Retinal pigment epithelial cell (primary cell): ENCODE measurements around the gene NBAS.
A peak's percentile ranks its signal among the peaks of the same experiment; 100 is the strongest.
"Not testable (repeated sequence)": the region's sequence is repeated elsewhere in the genome, so short reads cannot be mapped to it uniquely, and the experiment has no call there.

Experiments
- DNase-seq: peaks from one replicate; pipeline ENCODE4 v3.0.0-alpha.2; 2010; ENCODE audit warnings: low read depth
- H3K4me3 ChIP-seq: 2 replicates; pipeline ENCODE4 v1.5.1; 2011; ENCODE audit warnings: mild to moderate bottlenecking, low read length, control low read depth, moderate library complexity
- CTCF ChIP-seq: conservative IDR thresholded peaks from 2 replicates; pipeline ENCODE4 v1.5.1; 2011; ENCODE audit warnings: low read depth, low read length, control low read depth, inconsistent platforms

The NBAS gene

GRCh38 chr2:15253247-15253646, 307.9 kb downstream of the NBAS start:
- DNase-seq = no peak
- TF ChIP-seq CTCF = no peak
- no peak overlapping the region for H3K4me3 ChIP-seq

DNA sequence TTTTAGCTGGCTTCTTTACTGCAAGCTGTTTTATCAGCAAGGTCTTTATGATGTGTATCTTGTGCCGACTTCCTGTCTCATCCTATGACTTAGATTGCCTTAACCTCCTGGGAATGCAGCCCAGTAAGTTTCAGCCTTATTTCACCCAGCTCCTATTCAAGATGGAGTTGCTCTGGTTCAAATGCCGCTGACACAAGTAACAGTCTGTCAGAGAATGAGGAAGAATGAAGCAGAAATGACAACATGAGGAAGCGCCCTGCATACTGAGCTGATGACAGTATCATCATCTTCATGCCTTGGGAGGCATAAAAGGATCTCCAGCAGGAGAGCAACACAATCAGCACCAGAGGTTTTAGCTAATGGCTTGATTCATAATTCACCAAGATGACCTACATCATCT, 309.4 kb downstream of the NBAS start:
- no peak overlapping the region for H3K4me3 ChIP-seq
- no peak for TF ChIP-seq CTCF
- DNase-seq = no peak

DNA sequence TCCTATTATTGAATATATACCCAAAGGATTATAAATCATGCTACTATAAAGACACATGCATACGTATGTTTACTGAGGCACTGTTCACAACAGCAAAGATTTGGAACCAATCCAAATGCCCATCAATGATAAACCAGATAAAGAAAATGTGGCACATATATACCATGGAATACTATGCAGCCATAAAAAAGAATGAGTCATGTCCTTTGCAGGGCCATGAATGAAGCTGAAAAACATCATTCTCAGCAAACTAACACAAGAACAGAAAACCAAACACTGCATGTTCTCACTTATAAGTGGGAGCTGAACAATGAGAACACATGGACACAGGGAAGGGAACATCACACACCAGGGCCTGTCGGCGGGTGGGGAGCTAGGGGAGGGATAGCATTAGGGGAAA, 310.2 kb downstream of the NBAS start:
- not testable (repeated sequence) for H3K4me3 ChIP-seq, DNase-seq

DNA sequence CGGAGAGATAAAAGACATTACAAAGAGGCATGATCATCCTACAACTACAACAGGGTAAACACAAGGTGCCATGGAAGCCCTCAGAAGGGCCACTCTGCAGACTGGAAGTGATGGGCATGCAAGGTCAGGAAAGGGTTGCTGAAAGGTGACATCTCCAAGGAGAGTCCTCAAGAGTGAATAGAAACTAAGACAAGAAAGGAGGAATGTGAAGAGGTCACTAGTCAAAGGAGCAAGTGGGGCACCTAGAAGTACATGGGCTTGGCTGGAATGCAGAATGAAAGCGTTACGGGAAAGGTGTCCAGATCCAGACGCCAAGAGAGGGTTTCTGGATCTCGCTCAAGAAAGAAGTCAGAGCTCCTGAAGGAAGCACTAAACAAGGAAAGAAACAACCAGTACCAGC, 314.3 kb downstream of the NBAS start:
- TF ChIP-seq CTCF = no peak
- no peak for DNase-seq
- no peak overlapping the region for H3K4me3 ChIP-seq

- TF ChIP-seq CTCF = no peak
- peak; percentile 32 for DNase-seq
Observed at GRCh38 chr2:15243762-15244161, 317.4 kb downstream of the NBAS start.

GRCh38 chr2:15242936-15243461, 318.1 kb downstream of the NBAS start:
- no peak overlapping the region for H3K4me3 ChIP-seq
- no peak for DNase-seq
- TF ChIP-seq CTCF = no peak

More at GRCh38 chr2:15243762-15244161, 317.4 kb downstream of the NBAS start:
- no peak overlapping the region for H3K4me3 ChIP-seq

GRCh38 chr2:15241929-15242328, 319.2 kb downstream of the NBAS start:
- no peak for TF ChIP-seq CTCF
- DNase-seq = no peak
- H3K4me3 ChIP-seq = no peak overlapping the region

DNA sequence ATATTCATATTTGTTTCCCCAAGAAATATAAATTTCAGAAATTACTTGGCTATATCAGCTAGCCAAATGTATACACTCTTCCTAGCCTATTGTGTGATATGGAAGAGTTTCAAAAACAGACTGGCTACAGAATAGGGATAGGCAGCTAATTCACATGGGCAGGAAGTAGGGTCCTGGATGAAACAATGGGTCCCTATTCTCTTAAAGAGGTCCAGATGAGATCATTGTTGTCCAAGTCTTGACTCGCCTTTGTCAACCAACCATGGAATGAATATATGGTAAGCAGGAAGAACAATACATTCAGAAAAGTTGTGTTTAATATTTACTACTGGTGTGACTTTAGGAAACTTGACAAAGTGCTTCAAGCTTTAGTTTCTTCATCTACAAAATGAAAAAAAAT, 319.9 kb downstream of the NBAS start:
- H3K4me3 ChIP-seq = no peak overlapping the region
- TF ChIP-seq CTCF = no peak
- no peak for DNase-seq
